ENCODE results near the gene SYNE2.
"Not testable (repeated sequence)": the region's sequence is repeated elsewhere in the genome, so short reads cannot be mapped to it uniquely, and the experiment has no call there.

SYNE2 gene

DNA sequence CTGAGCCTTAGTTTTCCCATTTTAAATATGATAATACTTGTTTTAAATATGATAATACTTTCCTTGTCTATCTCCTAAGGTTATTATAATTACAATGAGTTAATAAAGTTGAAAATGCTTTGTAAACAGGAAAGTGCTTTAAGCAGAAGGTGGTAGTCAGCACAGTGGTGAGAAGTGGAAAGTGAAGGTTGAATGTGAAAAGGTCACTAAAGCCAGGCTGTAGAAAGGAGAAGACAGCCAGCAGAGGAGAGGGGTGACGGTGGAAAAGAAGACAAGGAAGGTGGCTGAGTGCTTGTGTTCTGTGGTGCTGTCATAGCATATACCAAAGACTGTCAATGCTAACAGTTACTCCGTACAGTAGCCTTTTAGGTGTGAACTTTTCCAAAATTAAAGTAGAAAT lies 323.5 kb downstream of the SYNE2 start:
- no peak for DNase-seq (ENCODE audit: low read depth)
- H3K4me3 ChIP-seq (ENCODE audit: low read depth, low read length): no peak overlapping the region
- TF ChIP-seq, protein P1, sequence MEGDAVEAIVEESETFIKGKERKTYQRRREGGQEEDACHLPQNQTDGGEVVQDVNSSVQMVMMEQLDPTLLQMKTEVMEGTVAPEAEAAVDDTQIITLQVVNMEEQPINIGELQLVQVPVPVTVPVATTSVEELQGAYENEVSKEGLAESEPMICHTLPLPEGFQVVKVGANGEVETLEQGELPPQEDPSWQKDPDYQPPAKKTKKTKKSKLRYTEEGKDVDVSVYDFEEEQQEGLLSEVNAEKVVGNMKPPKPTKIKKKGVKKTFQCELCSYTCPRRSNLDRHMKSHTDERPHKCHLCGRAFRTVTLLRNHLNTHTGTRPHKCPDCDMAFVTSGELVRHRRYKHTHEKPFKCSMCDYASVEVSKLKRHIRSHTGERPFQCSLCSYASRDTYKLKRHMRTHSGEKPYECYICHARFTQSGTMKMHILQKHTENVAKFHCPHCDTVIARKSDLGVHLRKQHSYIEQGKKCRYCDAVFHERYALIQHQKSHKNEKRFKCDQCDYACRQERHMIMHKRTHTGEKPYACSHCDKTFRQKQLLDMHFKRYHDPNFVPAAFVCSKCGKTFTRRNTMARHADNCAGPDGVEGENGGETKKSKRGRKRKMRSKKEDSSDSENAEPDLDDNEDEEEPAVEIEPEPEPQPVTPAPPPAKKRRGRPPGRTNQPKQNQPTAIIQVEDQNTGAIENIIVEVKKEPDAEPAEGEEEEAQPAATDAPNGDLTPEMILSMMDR (IDR thresholded peaks at IDR 0.05; ENCODE audit: insufficient read depth, low read depth, low read length, missing control alignments): no peak

DNA sequence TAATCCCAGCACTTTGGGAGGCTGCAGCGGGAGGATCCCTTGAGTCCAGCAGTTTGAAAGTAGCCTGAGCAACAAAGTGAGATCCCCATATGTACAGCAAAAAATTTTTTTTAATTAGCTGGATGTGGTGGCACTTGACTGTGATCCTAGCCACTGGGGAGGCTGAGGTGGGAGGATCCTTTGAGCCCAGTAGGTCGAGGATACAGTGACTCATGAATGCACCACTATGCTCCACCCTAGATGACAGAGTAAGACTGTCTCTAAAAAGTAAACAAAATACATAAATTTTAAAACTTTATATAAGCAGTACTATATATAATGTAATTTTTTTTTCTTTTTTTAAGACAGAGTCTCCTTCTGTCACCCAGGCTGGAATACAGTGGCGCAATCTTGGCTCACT lies 326.0 kb downstream of the SYNE2 start:
- TF ChIP-seq, protein P1 (IDR thresholded peaks at IDR 0.05; ENCODE audit: insufficient read depth, low read depth, low read length, missing control alignments): no peak
- H3K4me3 ChIP-seq (ENCODE audit: low read depth, low read length): no peak overlapping the region
- DNase-seq (ENCODE audit: low read depth): no peak

DNA sequence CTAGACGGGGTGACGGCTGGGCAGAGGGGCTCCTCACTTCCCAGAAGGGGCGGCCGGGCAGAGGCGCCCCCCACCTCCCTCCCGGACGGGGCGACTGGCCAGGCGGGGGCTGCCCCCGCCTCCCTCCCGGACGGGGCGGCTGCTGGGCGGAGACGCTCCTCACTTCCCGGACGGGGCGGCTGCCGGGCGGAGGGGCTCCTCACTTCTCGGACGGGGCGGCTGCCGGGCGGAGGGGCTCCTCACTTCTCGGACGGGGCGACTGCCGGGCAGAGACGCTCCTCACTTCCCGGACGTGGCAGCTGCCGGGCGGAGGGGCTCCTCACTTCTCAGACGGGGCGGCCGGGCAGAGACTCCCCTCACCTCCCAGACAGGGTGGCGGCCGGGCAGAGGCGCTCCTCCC lies 330.1 kb downstream of the SYNE2 start:
- not testable (repeated sequence) for DNase-seq (ENCODE audit: low read depth); H3K4me3 ChIP-seq (ENCODE audit: low read depth, low read length)

DNA sequence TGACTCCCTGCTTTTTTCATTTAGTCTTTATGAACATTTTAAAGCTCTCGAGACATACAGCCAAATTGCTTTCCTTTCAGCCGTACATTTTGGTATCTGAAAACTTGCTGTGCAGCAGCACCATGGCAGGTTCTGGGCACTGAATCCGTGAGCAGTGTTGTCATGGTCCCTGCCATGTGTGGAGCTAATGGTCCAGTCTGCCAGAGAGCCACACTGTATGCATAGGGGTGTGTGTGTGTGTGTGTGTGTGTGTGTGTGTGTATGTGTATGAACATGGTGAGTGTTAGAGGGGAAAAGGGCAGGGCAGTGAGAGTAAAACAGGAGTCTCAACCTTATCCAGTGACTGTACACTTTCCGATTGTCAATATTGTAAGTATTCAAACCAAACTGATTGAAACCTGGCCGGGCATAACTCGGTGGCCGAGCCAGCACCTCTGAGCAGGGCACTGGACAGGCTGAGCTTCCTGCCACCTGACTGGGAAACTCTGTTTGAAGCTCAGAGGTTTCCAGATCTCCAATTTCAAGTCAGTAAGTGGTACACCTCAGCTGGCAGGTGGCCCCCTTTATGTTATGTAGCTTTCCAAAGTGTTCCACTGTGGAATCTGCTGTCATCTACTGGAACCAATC lies 331.4 kb downstream of the SYNE2 start:
- no peak for DNase-seq (ENCODE audit: low read depth)
- TF ChIP-seq, protein P1 (IDR thresholded peaks at IDR 0.05; ENCODE audit: insufficient read depth, low read depth, low read length, missing control alignments): no peak
- no peak overlapping the region for H3K4me3 ChIP-seq (ENCODE audit: low read depth, low read length)

DNA sequence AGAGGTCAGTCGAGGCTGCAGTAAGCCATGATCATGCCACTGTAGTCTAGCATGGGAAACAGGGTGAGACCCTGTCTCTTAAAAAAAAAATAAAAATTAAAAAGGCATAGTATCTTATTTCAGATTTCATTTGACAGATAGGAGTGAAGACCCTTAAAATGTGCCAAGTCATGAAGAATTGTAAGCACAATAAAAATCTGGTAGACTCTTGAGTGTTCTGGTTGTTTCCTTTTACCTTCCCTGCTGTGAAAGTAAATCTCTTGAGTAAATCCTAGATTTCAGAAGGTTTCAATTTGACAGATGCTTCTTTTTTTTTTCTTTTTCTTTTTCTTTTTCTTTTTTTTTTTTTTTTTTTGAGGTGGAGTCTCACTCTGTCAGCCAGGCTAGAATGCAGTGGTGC lies 332.4 kb downstream of the SYNE2 start:
- H3K4me3 ChIP-seq (ENCODE audit: low read depth, low read length): no peak overlapping the region
- TF ChIP-seq, protein P1 (IDR thresholded peaks at IDR 0.05; ENCODE audit: insufficient read depth, low read depth, low read length, missing control alignments): no peak
- no peak for DNase-seq (ENCODE audit: low read depth)

DNA sequence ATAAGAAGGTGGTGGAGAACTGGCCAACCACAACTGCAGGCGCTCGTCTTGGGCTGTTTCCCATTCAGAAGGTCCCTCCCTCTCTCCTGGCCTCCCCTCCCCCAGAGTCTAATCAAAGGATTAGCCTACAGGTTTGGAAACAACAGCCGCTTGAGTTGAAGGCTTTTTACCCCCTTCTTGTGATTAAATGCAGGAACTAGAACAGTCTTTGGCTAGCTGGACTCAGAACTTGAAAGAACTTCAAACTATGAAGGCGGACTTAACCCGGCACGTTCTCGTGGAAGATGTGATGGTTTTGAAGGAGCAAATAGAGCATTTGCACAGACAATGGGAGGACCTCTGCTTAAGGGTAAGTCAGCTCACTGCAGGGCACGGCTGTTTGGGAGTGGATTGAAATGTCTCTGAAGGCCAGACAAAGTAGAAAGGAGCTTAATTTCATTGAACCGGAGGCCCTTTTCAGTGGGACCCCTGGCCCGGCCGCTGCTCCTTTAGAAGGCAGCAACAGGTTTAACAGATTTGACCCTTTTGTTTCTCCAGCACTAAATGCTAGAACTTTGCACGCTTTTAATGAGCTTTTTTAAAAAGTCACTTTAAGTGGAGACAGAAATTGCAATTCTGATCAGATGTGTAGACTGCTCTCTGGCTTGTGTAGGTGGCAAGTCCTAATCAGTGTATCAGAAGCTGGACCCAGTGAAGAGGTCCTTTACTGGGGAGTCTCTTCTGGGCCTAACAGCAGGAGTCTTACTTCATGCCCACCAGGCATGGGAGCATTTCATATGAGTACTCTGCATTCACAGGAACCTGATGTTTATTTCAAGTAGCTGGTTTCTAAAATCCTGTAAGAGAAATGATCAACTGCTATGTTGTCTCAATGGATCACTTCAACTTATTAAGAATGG lies 333.7 kb downstream of the SYNE2 start:
- TF ChIP-seq, protein P1 (IDR thresholded peaks at IDR 0.05; ENCODE audit: insufficient read depth, low read depth, low read length, missing control alignments): no peak
- no peak overlapping the region for H3K4me3 ChIP-seq (ENCODE audit: low read depth, low read length)
- DNase-seq (ENCODE audit: low read depth): no peak

DNA sequence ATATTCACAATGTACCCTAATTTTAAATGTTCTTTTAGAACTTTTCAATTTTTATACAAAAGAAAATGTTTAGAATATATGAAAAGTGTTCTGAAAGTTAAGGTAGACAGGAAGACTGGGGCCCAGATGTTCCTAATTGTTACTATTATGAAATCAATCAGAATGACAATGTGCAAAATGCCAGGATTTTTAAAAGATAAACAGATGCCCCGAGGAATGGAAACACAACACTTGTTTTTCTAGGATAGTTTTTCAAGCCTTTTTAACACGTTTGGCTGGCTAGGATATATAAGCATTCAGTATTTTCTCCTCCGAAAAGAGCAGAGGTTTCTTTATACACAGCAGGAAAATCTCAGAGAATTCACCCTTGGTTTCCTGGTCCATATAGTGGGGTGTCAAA lies 334.5 kb downstream of the SYNE2 start:
- H3K4me3 ChIP-seq (ENCODE audit: low read depth, low read length): no peak overlapping the region
- TF ChIP-seq, protein P1 (IDR thresholded peaks at IDR 0.05; ENCODE audit: insufficient read depth, low read depth, low read length, missing control alignments): no peak

More for the DNA sequence above, 334.5 kb downstream of the SYNE2 start:
- DNase-seq (ENCODE audit: low read depth): no peak

Measured in GM12865 (cell line).